Heart right ventricle (tissue), 16 donors: ENCODE results near the gene IGF1R. TPM values are rescaled to one million over a fixed set of nuclear protein-coding genes. Genes with fewer than 3 reads are reported as not detected.

Source experiments
- ATAC-seq, 8 donors: fragments of 200-7000 bp; cut with Tn5 transposase; one replicate each; pipeline ENCODE4 v1.9.1; 2020; ENCODE audit warnings: mild to moderate bottlenecking in 8 of 8, moderate library complexity in 8 of 8, moderate number of reproducible peaks in 1 of 8
- DNase-seq, 2 donors: peaks; one replicate each; pipeline ENCODE4 v3.0.0-alpha.2; 2020
- H3K27ac ChIP-seq, 10 donors: fragments of 200-600 bp; sonication (generic) in 2 of 10; one replicate each; pipeline versions ENCODE4 v1.5.0 to v1.8.0; 2020 to 2022; ENCODE audit warnings: mild to moderate bottlenecking in 3 of 10
- H3K27me3 ChIP-seq, 7 donors: fragments of 200-600 bp; one replicate each; pipeline ENCODE4 v1.8.0; 2021 to 2022; ENCODE audit warnings: mild to moderate bottlenecking in 2 of 7
- H3K36me3 ChIP-seq, 9 donors: fragments of 200-600 bp; sonication (generic) in 1 of 9; one replicate each; pipeline versions ENCODE4 v1.5.0 to v1.8.0; 2020 to 2022; ENCODE audit warnings: mild to moderate bottlenecking in 2 of 9
- H3K4me1 ChIP-seq, 9 donors: fragments of 200-600 bp; sonication (generic) in 1 of 9; one replicate each; pipeline versions ENCODE4 v1.5.0 to v1.8.0; 2020 to 2022; ENCODE audit warnings: mild to moderate bottlenecking in 4 of 9
- H3K4me3 ChIP-seq, 10 donors: fragments of 200-600 bp; sonication (generic) in 2 of 10; one replicate each; pipeline versions ENCODE4 v1.5.0 to v1.8.0; 2020 to 2022; ENCODE audit warnings: mild to moderate bottlenecking in 7 of 10, moderate library complexity in 2 of 10
- H3K9me3 ChIP-seq, 11 donors: fragments of 200-600 bp in 10 of 11; sonication (generic) in 2 of 11; one replicate each; pipeline versions ENCODE4 v1.5.0 to v1.8.0; 2013 to 2022; ENCODE audit warnings: mild to moderate bottlenecking in 2 of 11, control low read depth in 1 of 11, moderate library complexity in 1 of 11
- CTCF ChIP-seq, 9 donors: fragments of 200-600 bp; sonication (generic) in 2 of 9; IDR thresholded peaks; one replicate each; pipeline versions ENCODE4 v1.5.0 to v1.8.0; 2021 to 2022; ENCODE audit warnings: antibody characterized with exemption in 9 of 9, mild to moderate bottlenecking in 5 of 9, moderate library complexity in 1 of 9
- WGBS, 2 donors: extraction: QIAGEN DNeasy Blood & Tissue Kit; methylation state at CpG; one replicate each; pipeline ENCODE4 v1.1.7; 2013; ENCODE audit warnings: inconsistent platforms in 1 of 2; 5-methylcytosine and 5-hydroxymethylcytosine counted together
- intact Hi-C, 10 donors: fragments of 100-400 bp; cut with DNase I; formaldehyde crosslinking; loops; one replicate each; pipeline versions ENCODE4 v1.11.1 to v1.14.2; 2022
- polyA plus RNA-seq, 2 donors: library from polyadenylated mRNA; stranded (reverse); fragments of 200-250 nt; gene quantifications; one replicate each; pipeline ENCODE4 v1.2.3, GENCODE V29; 2013
- total RNA-seq, 10 donors: library from RNA; stranded (reverse); fragmentation: NEBNext Ultra II Directional in 3 of 10; extraction: Animal tissue kit (Norgen Biotek cat#: 25700) in 3 of 10; gene quantifications; one replicate each; pipeline versions ENCODE4 v1.2.1 to v1.2.4, GENCODE V29; 2021 to 2023
- donor health status: Arrhythmogenic right ventricular cardiomyopathy.
- donor health status: ischemic (EF 13 %, LVEDD 7.1; RV severe dilation, severe dysfunction).
- donor health status: healthy with polysubstance abuse.
- donor health status: DM: no; HTN: yes; CAD: no.
- donor health status: DM: no; HTN: no; CAD: no.
- donor health status: ischemic (EF 25% LVEDD 6.9; RV normal size, moderate dysfunction).
- donor health status: ischemic (EF 25% LVEDD 5.7; RV mildly dilated, moderate dysfunction).
- donor health status: healthy.
- donor health status: DM: yes; HTN: yes; CAD: no.
- donor health status: Ischemic cardiomyopathy.
- donor health status: ischemic (EF 35%, LVEDD 5.7; RV mildly dilated, moderate dysfunction).
- donor health status: nonischemic (EF 11% LVEDD 7.7; RV severe dilation, severe dysfunction).
- donor health status: DM: yes; HTN: yes; CAD: no.
- donor health status: PGD.
- donor health status: ischemic (EF 29% LVEDD 5.4; RV normal size, mild dysfunction).
- donor health status: nonischemic (EF 23%, LVEDD 6.1; RV moderate dilation, normal function).

IGF1R gene
- total and polyA plus RNA-seq, 12 donors = 3.4 to 88.2 (median 45.9) TPM

GRCh38 chr15:98887976-98888375 lies 239.6 kb downstream of the IGF1R start:
- 87 to 92% methylated on average over 8 of the region's 8 CpGs for WGBS, 2 donors
- Histone ChIP-seq H3K27ac (no peak overlapping the region), H3K4me3 (no peak overlapping the region), H3K4me1 (peaks cover 8 to 51% (median 22%) of the 10 kb centered on the region in 9 donors), H3K27me3 (no peaks in the 10 kb centered on the region), H3K36me3 (peaks cover 0 to 17% (median 5%) of the 10 kb centered on the region in 9 donors), H3K9me3 (no peaks in the 10 kb centered on the region)
- DNase-seq (no peak), ATAC-seq (no peak)
- no peak for TF ChIP-seq CTCF (IDR thresholded peaks at IDR 0.05)
- intact Hi-C loops = loop anchor here in 1 of 10 donors (10.0 kb wide), 1 partner anchor 363 kb away; no protein-coding TSS in a partner anchor

- Histone ChIP-seq H3K36me3 (peaks cover 0 to 26% (median 5%) of the 10 kb centered on the region in 9 donors), H3K4me1 (peaks cover 3 to 43% (median 15%) of the 10 kb centered on the region in 9 donors), H3K27me3 (no peaks in the 10 kb centered on the region), H3K4me3 (no peak overlapping the region), H3K27ac (no peak overlapping the region), H3K9me3 (no peaks in the 10 kb centered on the region)
- WGBS, 2 donors = 84 to 85% methylated on average over 8 of the region's 8 CpGs
- intact Hi-C loops = loop anchor here in 1 of 10 donors (10.0 kb wide), 1 partner anchor 364 kb away; no protein-coding TSS in a partner anchor
- TF ChIP-seq CTCF (IDR thresholded peaks at IDR 0.05) = no peak
- DNase-seq (no peak), ATAC-seq (peak in 1 of 8 donors; percentile 34)
Measured at GRCh38 chr15:98888820-98889479, 240.6 kb downstream of the IGF1R start.

- H3K27me3 ChIP-seq = no peaks in the 10 kb centered on the region
- WGBS, 2 donors = 92 to 95% methylated on average over 12 of the region's 12 CpGs
- H3K27ac ChIP-seq = peak overlapping the region in 1 of 10 donors; percentile 56
- DNase-seq (no peak), ATAC-seq (no peak)
- intact Hi-C loops = loop anchor here in 1 of 10 donors (10.0 kb wide), 1 partner anchor 365 kb away; no protein-coding TSS in a partner anchor
- no peaks in the 10 kb centered on the region for H3K9me3 ChIP-seq
- H3K36me3 ChIP-seq = peaks cover 0 to 34% (median 5%) of the 10 kb centered on the region in 9 donors
- no peak for TF ChIP-seq CTCF (IDR thresholded peaks at IDR 0.05)
- H3K4me3 ChIP-seq = no peak overlapping the region
- H3K4me1 ChIP-seq = peaks cover 0 to 31% (median 7%) of the 10 kb centered on the region in 9 donors
Measured at GRCh38 chr15:98889930-98890695, 241.8 kb downstream of the IGF1R start.

DNA sequence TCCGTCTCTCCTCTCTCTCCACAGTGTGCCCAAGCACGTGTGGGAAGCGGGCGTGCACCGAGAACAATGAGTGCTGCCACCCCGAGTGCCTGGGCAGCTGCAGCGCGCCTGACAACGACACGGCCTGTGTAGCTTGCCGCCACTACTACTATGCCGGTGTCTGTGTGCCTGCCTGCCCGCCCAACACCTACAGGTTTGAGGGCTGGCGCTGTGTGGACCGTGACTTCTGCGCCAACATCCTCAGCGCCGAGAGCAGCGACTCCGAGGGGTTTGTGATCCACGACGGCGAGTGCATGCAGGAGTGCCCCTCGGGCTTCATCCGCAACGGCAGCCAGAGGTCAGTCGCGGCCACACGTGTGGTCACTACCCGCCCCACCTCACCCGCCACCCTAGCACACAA lies 243.0 kb downstream of the IGF1R start:
- no peaks in the 10 kb centered on the region for H3K27me3 ChIP-seq
- peaks cover 0 to 27% (median 7%) of the 10 kb centered on the region in 9 donors for H3K4me1 ChIP-seq
- ATAC-seq = peak in 4 of 8 donors; percentile 13 to 33 (median 18)
- peaks cover 0 to 35% (median 5%) of the 10 kb centered on the region in 9 donors for H3K36me3 ChIP-seq
- no peak overlapping the region for H3K27ac ChIP-seq
- no peaks in the 10 kb centered on the region for H3K9me3 ChIP-seq
- WGBS, 2 donors = 96 to 97% methylated on average over 31 of the region's 31 CpGs
- intact Hi-C loops = no loop called here
- no peak for DNase-seq
- TF ChIP-seq CTCF (IDR thresholded peaks at IDR 0.05) = no peak
- no peak overlapping the region for H3K4me3 ChIP-seq
